ENCODE data around the gene ITGA3. TPM values are rescaled to one million over a fixed set of nuclear protein-coding genes. Genes with fewer than 3 reads are reported as not detected.
A peak's percentile ranks its signal among the peaks of the same experiment; 100 is the strongest.

ITGA3 gene
- total RNA-seq, result 10.5 TPM

DNA sequence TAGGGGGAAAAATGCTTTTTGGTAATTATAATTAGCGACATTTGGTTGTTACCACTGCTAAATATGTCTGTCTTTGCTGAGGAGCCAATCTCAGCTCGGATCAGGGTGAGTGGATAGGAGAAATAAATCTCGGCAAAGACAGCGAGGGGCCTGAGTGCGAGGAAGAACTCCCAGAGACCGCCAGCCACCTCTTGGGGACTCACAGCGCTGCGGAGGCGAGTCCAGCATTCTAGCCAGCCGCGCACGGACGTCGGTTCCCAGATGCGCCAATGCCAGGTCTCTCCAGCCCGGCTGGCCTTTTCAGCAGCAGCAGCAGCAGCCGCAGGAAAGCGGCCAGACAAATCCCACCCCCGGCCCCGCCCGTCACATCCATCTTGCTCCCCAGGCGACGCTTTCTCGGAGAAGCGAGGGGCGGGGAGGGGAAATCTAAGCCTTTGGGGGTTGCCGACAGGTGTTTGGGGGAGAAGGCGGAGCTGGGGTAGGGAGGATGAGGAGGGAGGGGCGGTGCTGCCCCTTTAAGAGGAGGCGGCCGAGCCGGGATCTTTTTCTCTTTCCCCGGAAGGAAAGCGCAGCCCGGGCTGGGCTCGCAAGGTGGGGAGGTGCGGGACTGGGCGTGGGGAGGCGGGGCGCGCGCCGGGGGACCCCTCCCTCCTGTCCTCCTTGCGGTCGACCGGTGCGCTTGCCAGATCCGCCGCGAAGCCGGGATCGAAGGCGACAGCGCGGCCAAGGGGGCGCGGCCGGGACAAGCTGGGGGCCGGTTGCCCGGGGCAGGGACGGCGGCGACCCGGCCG, at the start of gene ITGA3:
Gene ITGA3, plus strand, starts transcription at position 685 of the 791 bp plus-strand sequence. CDS start 330 bp downstream, outside the sequence.
- DNase-seq (ENCODE audit: low read depth in 2 of 3, low spot score in 2 of 3), result peak; percentile 17 to 49 (median 28)

- DNase-seq (ENCODE audit: low read depth in 2 of 3, low spot score in 2 of 3), result no peak
These were observed 46.6 kb upstream of the ITGA3 start for GRCh38 chr17:50009282-50009681.

DNA sequence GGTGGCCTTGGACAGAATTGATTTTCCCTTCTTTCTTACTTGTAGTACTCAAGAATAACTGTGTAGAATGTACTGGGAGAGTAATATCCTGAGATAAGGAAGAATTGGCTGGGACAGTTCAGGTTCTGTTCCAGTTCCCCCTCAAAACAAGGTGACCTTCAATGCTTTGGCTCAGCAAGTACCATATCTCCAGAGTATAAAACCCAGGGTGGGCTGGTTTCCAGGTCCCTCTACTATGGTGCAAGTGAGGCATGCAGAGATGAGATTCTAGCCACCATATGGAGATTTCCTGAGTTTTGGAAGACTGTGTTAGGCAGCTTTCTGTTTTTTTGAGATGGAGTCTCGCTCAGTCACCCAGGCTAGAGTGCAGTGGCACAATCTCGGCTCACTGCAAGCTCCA, 42.8 kb upstream of the ITGA3 start:
- DNase-seq (ENCODE audit: low read depth in 2 of 3, low spot score in 2 of 3), result no peak

DNA sequence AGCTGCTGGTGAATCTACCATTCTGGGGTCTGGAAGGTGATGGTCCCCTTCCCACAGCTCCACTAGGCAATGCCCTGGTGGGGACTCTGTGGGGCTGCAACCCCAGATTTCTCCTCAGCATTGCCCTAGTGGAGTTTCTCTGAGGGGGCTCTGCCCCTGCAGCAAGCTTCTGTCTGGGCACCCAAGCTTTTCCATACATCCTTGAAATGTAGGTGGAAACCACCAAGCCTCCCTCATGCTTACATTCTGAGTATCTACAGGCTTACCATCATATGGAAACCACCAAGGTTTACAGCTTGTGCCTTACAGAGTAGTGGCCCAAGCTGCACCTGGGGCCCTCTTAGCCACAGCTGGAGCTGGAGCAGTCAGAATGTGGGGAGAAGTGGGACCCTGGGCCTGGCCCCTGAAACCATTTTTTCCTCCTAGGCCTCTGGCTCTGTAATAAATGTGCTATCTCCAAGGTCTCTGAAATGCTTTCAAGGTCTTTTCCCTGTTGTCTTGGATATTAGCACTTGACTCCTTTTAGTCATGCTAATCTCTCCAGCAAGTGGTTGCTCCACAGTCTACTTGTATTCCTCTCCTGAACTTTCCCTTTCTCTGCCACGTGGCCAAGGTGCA, 41.3 kb upstream of the ITGA3 start:
- DNase-seq (ENCODE audit: low read depth in 2 of 3, low spot score in 2 of 3), result no peak

- DNase-seq (ENCODE audit: low read depth in 2 of 3, low spot score in 2 of 3), result no peak
These were observed 40.8 kb upstream of the ITGA3 start for GRCh38 chr17:50015146-50015545.

DNA sequence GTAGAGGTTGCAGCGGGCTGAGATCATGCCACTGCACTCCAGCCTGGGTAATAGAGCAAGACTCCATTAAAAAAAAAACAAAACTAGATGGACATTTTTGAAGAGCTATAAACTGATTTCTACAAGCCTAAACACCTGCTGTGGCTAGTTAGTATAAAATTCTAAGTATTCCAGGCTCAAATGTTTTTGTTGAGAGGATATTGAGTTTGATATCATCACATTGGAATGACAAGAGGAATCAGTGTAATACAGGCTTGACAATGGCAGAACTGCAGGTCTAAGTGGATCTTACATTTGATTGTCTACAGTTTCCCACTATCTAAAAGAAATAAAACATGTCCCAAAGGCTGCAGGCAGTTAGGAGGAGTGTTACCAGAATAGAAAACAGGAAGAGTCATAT, 37.0 kb upstream of the ITGA3 start:
- no peak for DNase-seq (ENCODE audit: low read depth in 2 of 3, low spot score in 2 of 3)

DNA sequence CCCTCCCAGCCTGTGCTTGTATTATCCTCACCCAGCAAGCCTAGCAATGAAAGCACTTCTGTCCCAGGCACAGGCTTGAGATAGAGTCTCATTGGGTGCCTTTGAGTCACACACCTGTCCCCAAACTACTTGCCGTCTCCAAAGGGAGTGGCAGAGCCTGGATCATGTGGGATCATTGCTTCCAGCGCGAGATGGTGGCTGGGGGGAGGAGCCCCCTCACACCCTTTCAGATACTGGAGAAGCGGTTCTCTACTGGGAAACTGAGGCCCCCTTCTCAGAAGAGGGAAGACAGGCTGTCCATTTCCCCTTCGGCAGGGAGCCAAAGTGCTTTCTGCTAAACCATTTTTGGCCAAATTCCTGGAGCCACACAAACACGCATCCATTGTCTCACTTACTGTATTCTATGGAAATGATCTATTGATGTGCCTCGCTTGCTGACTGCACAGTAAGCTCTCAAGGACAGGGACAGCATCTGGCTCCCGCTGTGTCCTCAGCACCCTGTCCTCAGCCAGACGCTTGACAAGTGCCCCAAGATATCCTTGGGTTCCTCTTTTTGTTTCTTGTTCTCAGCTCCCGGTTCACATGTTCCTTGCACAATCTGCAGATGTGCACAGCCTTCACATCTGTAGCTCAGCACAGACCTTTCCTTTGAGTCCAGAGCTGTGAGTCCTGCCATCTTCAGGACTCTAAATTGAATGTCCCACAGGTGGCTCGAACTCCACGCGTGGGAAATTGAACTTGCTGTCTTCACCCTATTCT, 34.9 kb upstream of the ITGA3 start:
- peak in 1 of 3 donors; percentile 41 for DNase-seq (ENCODE audit: low read depth in 2 of 3, low spot score in 2 of 3)

DNA sequence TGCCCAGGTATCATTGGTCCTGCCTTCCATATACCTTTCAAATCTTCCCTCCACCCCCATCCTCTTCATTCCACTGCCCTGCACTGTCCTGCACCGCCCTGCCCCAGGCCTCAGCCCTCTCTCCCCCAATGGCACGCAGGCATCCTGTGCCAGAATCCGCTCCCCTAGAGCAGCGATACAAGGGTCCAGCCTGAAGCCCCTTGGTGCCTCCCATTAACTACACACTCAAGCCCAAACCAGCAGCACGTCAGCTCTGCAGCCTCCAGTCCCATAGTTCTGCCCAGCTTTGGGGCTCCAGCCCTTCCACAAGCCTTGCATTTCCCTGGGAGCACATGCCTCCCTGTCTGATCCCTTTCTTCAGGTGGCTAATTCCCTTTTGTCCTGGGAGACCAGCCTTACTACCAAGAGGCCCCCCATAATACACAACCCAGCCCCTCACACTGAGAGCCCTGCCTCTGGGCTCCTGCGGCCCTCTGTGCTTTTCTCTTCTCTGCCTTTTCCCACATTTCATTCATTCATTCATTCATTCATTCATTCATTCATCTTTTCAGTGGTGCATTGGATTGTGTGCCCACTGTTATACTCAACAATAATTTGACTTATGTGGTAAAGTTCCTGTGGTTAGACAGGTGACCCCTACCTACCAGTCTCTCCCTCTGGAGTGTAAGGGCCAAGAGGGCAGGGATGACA, 34.1 kb upstream of the ITGA3 start:
- DNase-seq (ENCODE audit: low read depth in 2 of 3, low spot score in 2 of 3), result no peak

DNA sequence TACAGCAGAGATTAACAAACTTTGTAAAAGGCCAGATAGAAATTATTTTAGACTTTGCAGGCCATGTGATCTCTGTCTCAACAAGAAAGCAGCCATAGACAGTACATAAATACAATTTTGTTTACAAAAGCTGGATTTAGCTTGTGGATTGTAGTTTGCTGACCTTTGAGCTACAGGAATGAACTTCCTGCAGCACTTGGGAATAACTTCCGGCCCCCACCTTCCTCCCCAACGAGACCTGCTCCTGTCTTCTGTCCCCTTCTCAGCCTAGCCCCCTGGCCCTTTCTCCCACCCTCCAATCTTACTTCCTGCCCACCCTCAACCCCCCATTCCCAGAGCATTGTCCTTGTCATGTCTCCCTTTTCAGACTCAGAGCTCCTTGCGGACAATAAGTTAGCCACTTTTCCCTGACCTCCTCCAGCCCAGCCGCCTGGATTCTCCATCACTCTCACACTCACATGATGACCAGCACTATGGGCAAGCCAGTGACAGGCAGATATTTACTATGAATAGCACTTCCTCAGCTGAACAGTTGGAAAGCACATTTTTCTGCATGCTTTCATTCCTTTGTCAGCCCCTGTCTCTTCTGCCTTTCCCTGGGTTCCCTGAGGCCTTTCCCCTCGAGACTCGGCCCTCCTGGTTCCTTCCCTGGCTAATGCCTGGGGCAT, 33.3 kb upstream of the ITGA3 start:
- no peak for DNase-seq (ENCODE audit: low read depth in 2 of 3, low spot score in 2 of 3)

GRCh38 chr17:50023520-50023919, 32.4 kb upstream of the ITGA3 start:
- DNase-seq (ENCODE audit: low read depth in 2 of 3, low spot score in 2 of 3), result no peak

- DNase-seq (ENCODE audit: low read depth in 2 of 3, low spot score in 2 of 3), result no peak
These were observed 31.1 kb upstream of the ITGA3 start for GRCh38 chr17:50024808-50025207.

DNA sequence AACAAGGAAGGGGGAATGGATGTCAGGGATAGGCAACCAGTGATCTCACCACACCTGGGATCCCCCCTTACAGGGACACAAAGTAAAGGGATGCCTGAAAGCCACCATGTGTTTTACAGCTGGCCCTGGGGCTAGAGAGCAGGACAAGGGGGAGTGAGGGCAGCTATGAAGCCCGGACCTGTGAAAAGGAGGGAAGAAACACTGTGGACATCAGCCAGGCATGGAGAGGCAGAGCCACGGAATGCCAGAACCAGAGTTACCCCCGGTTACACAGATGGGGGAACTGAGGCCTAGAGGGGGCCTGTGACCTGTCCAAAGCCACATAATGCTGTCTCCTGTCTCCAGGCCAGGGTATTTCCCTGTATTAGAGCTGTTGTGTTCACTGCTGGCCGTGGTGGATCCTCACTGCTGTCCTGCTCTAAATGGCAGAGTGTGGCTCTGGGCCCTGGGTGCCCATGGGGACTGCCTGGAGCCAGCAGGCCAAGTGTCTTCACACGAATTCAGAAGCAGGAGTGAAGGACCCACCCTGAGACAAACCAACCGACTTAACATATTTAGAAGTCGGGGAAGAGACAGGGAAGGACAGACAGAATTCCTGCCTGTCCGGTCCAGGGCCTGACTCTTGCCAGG, 29.7 kb upstream of the ITGA3 start:
- DNase-seq (ENCODE audit: low read depth in 2 of 3, low spot score in 2 of 3), result no peak

- peak; percentile 56 to 70 (median 62) for DNase-seq (ENCODE audit: low read depth in 2 of 3, low spot score in 2 of 3)
These were observed 29.1 kb upstream of the ITGA3 start for GRCh38 chr17:50026837-50027171.

DNA sequence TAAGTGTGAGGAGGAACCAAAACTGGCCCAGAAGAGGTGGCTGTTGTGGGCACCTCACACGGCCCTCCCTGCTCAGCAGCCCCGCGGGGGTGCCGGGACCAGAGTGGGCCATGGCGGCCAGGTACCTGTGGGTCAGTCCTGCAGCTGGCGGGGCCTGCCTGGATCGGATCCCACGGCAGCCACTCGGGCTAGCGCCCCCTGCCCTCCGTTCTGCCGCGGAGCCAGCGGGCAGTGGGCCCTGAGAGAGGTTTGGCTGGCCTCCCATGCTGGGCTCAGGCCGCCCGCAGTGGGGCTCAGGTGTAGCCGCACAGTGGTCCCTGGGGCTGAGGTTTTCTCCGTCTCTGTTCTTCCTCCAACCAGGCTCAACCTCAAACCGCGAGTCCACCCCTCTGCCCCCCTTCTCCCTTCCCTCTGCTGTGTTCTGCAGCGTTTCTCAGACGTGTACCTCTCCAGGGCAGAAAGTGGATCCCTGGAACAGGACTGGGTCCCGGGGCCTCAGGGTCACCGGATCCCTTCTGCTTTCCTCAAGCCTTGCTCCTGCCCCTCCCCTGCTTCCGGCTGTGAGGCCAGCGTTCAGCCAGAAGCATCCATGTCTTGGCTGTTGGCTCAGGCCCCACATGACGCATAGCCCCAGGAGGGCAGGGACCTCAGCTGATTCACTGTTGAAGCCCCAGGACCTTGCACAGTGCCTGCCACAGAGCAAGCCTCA, 28.6 kb upstream of the ITGA3 start:
- DNase-seq (ENCODE audit: low read depth in 2 of 3, low spot score in 2 of 3), result peak in 2 of 3 donors; percentile 55 to 82

GRCh38 chr17:50027881-50028735, 27.8 kb upstream of the ITGA3 start:
- DNase-seq (ENCODE audit: low read depth in 2 of 3, low spot score in 2 of 3), result peak in 2 of 3 donors; percentile 93 to 95

DNA sequence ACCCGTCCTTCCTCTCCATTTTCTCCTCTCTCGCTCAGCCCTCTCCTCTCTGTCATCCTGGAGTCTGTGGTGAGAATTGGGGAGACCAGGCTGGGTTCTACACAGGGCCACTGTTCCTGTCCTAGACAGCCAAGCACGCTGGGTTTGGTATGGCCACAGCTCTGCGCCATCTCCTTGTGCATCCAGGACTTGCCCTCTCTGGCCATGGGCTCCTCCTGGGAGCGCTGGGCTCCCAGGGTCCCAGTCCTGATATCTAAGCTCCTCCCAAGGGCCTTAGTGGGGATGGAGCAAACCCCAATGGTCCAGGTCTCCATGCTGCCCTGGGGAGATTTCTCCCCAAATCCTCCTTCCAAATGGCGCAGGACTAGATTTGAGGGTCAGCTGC, 27.2 kb upstream of the ITGA3 start:
- DNase-seq (ENCODE audit: low read depth in 2 of 3, low spot score in 2 of 3), result no peak

- DNase-seq (ENCODE audit: low read depth in 2 of 3, low spot score in 2 of 3), result no peak
These were observed 26.7 kb upstream of the ITGA3 start for GRCh38 chr17:50029185-50029584.

DNA sequence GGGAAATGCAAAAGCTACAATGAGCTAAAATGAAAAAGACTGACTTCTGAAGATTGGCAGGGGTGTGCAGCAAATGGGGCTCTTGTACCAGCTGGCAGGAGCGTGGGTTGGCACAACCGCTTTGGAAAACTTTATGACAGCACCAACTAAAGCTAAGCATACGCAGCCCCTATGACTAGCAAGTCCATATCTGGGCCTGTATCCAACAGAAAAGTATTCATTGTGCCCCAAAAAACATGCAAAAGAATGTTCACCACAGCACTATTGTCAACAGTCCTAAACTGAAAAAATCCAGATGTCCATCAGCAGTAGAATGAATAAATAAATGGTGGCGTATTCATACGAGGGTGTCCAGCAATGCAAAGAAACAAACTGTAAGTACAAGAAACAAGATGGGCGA, 22.6 kb upstream of the ITGA3 start:
- DNase-seq (ENCODE audit: low read depth in 2 of 3, low spot score in 2 of 3), result no peak
